ENCODE data around the gene MN1. TPM values are rescaled to one million over a fixed set of nuclear protein-coding genes. Genes with fewer than 3 reads are reported as not detected.

MN1 gene
- polyA plus RNA-seq (2013, experiment 1 of 4) = 41.5 TPM
- polyA plus RNA-seq (2013, experiment 2 of 4) = 40.8 TPM
- 31.0 TPM for polyA plus RNA-seq (2013, experiment 3 of 4)
- polyA plus RNA-seq (2013, experiment 4 of 4) = 31.6 TPM

- WGBS, 2 experiments = 0% methylated on average over 59 of the region's 59 CpGs
- Histone ChIP-seq H3K4me1 (ENCODE audit: control insufficient read depth, insufficient read depth, low read length) (peaks cover 49% of the 10 kb centered on the region), H3K36me3 (ENCODE audit: control insufficient read depth, insufficient read depth, low read length) (no peaks in the 10 kb centered on the region), H3K9me3 (ENCODE audit: control insufficient read depth, low read length) (no peaks in the 10 kb centered on the region), H3K4me3 (ENCODE audit: insufficient read depth, low read depth, low read length) (peak within 1 kb of the TSS; percentile 59), H3K27ac (ENCODE audit: insufficient read depth, low read depth, low read length, poor library complexity, severe bottlenecking) (peak within 1 kb of the TSS; percentile 90), H3K27me3 (ENCODE audit: control insufficient read depth, insufficient read depth, low read length, poor library complexity, severe bottlenecking) (peaks cover 28% of the 10 kb centered on the region)
These were observed at the start of gene MN1 for GRCh38 chr22:27801616-27802345. Gene MN1, minus strand, starts transcription at chr22:27801756. Its CDS starts 1,213 bp downstream, at chr22:27800543.

- no peaks in the 10 kb centered on the region for H3K27me3 ChIP-seq (ENCODE audit: control insufficient read depth, insufficient read depth, low read length, poor library complexity, severe bottlenecking)
- no peaks in the 10 kb centered on the region for H3K9me3 ChIP-seq (ENCODE audit: control insufficient read depth, low read length)
- H3K4me3 ChIP-seq (ENCODE audit: insufficient read depth, low read depth, low read length) = no peak overlapping the region
- peaks cover 4% of the 10 kb centered on the region for H3K36me3 ChIP-seq (ENCODE audit: control insufficient read depth, insufficient read depth, low read length)
- H3K27ac ChIP-seq (ENCODE audit: insufficient read depth, low read depth, low read length, poor library complexity, severe bottlenecking) = no peak overlapping the region
- peaks cover 17% of the 10 kb centered on the region for H3K4me1 ChIP-seq (ENCODE audit: control insufficient read depth, insufficient read depth, low read length)
- 60 to 68% methylated on average over 6 of the region's 6 CpGs for WGBS, 2 experiments
These were observed 48.5 kb upstream of the MN1 start for GRCh38 chr22:27850000-27850521.

GRCh38 chr22:27848005-27848404, 46.4 kb upstream of the MN1 start:
- 88 to 89% methylated on average over 1 of the region's 1 CpG for WGBS, 2 experiments
- Histone ChIP-seq H3K36me3 (ENCODE audit: control insufficient read depth, insufficient read depth, low read length) (no peaks in the 10 kb centered on the region), H3K9me3 (ENCODE audit: control insufficient read depth, low read length) (no peaks in the 10 kb centered on the region), H3K4me1 (ENCODE audit: control insufficient read depth, insufficient read depth, low read length) (peaks cover 25% of the 10 kb centered on the region), H3K27ac (ENCODE audit: insufficient read depth, low read depth, low read length, poor library complexity, severe bottlenecking) (no peak overlapping the region), H3K4me3 (ENCODE audit: insufficient read depth, low read depth, low read length) (no peak overlapping the region), H3K27me3 (ENCODE audit: control insufficient read depth, insufficient read depth, low read length, poor library complexity, severe bottlenecking) (no peaks in the 10 kb centered on the region)

- Histone ChIP-seq H3K9me3 (ENCODE audit: control insufficient read depth, low read length) (no peaks in the 10 kb centered on the region), H3K4me3 (ENCODE audit: insufficient read depth, low read depth, low read length) (no peak overlapping the region), H3K36me3 (ENCODE audit: control insufficient read depth, insufficient read depth, low read length) (no peaks in the 10 kb centered on the region)
These were observed 45.4 kb upstream of the MN1 start for GRCh38 chr22:27846910-27847309.

GRCh38 chr22:27846248-27846757, 44.7 kb upstream of the MN1 start:
- Histone ChIP-seq H3K4me1 (ENCODE audit: control insufficient read depth, insufficient read depth, low read length) (peaks cover 20% of the 10 kb centered on the region), H3K9me3 (ENCODE audit: control insufficient read depth, low read length) (no peaks in the 10 kb centered on the region), H3K27ac (ENCODE audit: insufficient read depth, low read depth, low read length, poor library complexity, severe bottlenecking) (no peak overlapping the region), H3K36me3 (ENCODE audit: control insufficient read depth, insufficient read depth, low read length) (no peaks in the 10 kb centered on the region), H3K4me3 (ENCODE audit: insufficient read depth, low read depth, low read length) (no peak overlapping the region), H3K27me3 (ENCODE audit: control insufficient read depth, insufficient read depth, low read length, poor library complexity, severe bottlenecking) (no peaks in the 10 kb centered on the region)
- 93 to 95% methylated on average over 5 of the region's 5 CpGs for WGBS, 2 experiments

More at GRCh38 chr22:27846910-27847309, 45.4 kb upstream of the MN1 start:
- Histone ChIP-seq H3K27ac (ENCODE audit: insufficient read depth, low read depth, low read length, poor library complexity, severe bottlenecking) (no peak overlapping the region), H3K4me1 (ENCODE audit: control insufficient read depth, insufficient read depth, low read length) (peaks cover 20% of the 10 kb centered on the region), H3K27me3 (ENCODE audit: control insufficient read depth, insufficient read depth, low read length, poor library complexity, severe bottlenecking) (no peaks in the 10 kb centered on the region)
- 93 to 94% methylated on average over 9 of the region's 9 CpGs for WGBS, 2 experiments

- H3K27me3 ChIP-seq (ENCODE audit: control insufficient read depth, insufficient read depth, low read length, poor library complexity, severe bottlenecking) = no peaks in the 10 kb centered on the region
- no peak overlapping the region for H3K4me3 ChIP-seq (ENCODE audit: insufficient read depth, low read depth, low read length)
- WGBS, 2 experiments = 70 to 76% methylated on average over 7 of the region's 7 CpGs
- no peaks in the 10 kb centered on the region for H3K9me3 ChIP-seq (ENCODE audit: control insufficient read depth, low read length)
- no peak overlapping the region for H3K27ac ChIP-seq (ENCODE audit: insufficient read depth, low read depth, low read length, poor library complexity, severe bottlenecking)
- H3K4me1 ChIP-seq (ENCODE audit: control insufficient read depth, insufficient read depth, low read length) = peaks cover 20% of the 10 kb centered on the region
- no peaks in the 10 kb centered on the region for H3K36me3 ChIP-seq (ENCODE audit: control insufficient read depth, insufficient read depth, low read length)
These were observed 44.1 kb upstream of the MN1 start for GRCh38 chr22:27845644-27846043.

- Histone ChIP-seq H3K4me1 (ENCODE audit: control insufficient read depth, insufficient read depth, low read length) (peaks cover 17% of the 10 kb centered on the region), H3K4me3 (ENCODE audit: insufficient read depth, low read depth, low read length) (no peak overlapping the region), H3K36me3 (ENCODE audit: control insufficient read depth, insufficient read depth, low read length) (no peaks in the 10 kb centered on the region), H3K27ac (ENCODE audit: insufficient read depth, low read depth, low read length, poor library complexity, severe bottlenecking) (no peak overlapping the region), H3K27me3 (ENCODE audit: control insufficient read depth, insufficient read depth, low read length, poor library complexity, severe bottlenecking) (no peaks in the 10 kb centered on the region), H3K9me3 (ENCODE audit: control insufficient read depth, low read length) (no peaks in the 10 kb centered on the region)
- WGBS, 2 experiments = 83% methylated on average over 20 of the region's 20 CpGs
These were observed 43.4 kb upstream of the MN1 start for GRCh38 chr22:27844656-27845591.

- H3K9me3 ChIP-seq (ENCODE audit: control insufficient read depth, low read length) = no peaks in the 10 kb centered on the region
- H3K27me3 ChIP-seq (ENCODE audit: control insufficient read depth, insufficient read depth, low read length, poor library complexity, severe bottlenecking) = no peaks in the 10 kb centered on the region
- no peaks in the 10 kb centered on the region for H3K36me3 ChIP-seq (ENCODE audit: control insufficient read depth, insufficient read depth, low read length)
- WGBS, 2 experiments = 80 to 86% methylated on average over 6 of the region's 6 CpGs
- H3K4me3 ChIP-seq (ENCODE audit: insufficient read depth, low read depth, low read length) = no peak overlapping the region
- H3K4me1 ChIP-seq (ENCODE audit: control insufficient read depth, insufficient read depth, low read length) = peaks cover 15% of the 10 kb centered on the region
- no peak overlapping the region for H3K27ac ChIP-seq (ENCODE audit: insufficient read depth, low read depth, low read length, poor library complexity, severe bottlenecking)
These were observed 42.7 kb upstream of the MN1 start for GRCh38 chr22:27844256-27844655.

- 84 to 92% methylated on average over 7 of the region's 7 CpGs for WGBS, 2 experiments
- Histone ChIP-seq H3K4me3 (ENCODE audit: insufficient read depth, low read depth, low read length) (no peak overlapping the region), H3K9me3 (ENCODE audit: control insufficient read depth, low read length) (no peaks in the 10 kb centered on the region), H3K27ac (ENCODE audit: insufficient read depth, low read depth, low read length, poor library complexity, severe bottlenecking) (no peak overlapping the region), H3K4me1 (ENCODE audit: control insufficient read depth, insufficient read depth, low read length) (peaks cover 15% of the 10 kb centered on the region), H3K36me3 (ENCODE audit: control insufficient read depth, insufficient read depth, low read length) (no peaks in the 10 kb centered on the region), H3K27me3 (ENCODE audit: control insufficient read depth, insufficient read depth, low read length, poor library complexity, severe bottlenecking) (no peaks in the 10 kb centered on the region)
These were observed 41.9 kb upstream of the MN1 start for GRCh38 chr22:27843441-27843840.

All from ectodermal cell (in vitro differentiated cells).